Measurements from ENCODE around the gene MIAT. TPM values are rescaled to one million over a fixed set of nuclear protein-coding genes. Genes with fewer than 3 reads are reported as not detected.

The MIAT gene
- total and polyA plus RNA-seq, 9 of the 15 experiments (the other 6 are each of a cell fraction or from before 2014, with no cell fraction given), result 0.03 to 0.93 (median 0.34) TPM

DNA sequence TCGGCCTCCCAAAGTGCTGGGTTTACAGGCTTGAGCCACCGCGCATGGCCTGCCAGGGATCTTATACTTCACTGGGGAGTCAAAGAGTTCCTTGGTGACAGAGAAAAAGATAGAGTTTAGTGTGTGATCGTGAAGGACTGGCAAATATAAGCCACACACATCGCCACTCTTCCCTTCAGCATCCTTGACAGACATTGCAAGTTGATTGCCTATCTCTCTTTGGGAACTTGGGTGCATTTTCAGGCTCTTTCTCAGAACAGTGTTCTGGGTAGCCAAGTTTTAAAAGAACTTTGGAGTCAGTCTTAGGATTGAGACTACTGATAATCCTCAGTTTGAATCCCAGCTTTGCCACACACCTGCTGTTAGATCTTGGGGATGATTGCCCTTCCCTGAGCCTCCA is 19.8 kb downstream of the MIAT start:
- no peak for FAIRE-seq
- 76% methylated on average over 4 of the region's 5 CpGs for WGBS (ENCODE audit: insufficient coverage, low coverage, missing lambda C conversion rate)
- TF ChIP-seq SMARCE1 (IDR thresholded peaks at IDR 0.05), result no peak
- TF ChIP-seq HSF4 (CRISPR knock-in tag; IDR thresholded peaks at IDR 0.05; ENCODE audit: borderline replicate concordance), result no peak
- TF ChIP-seq, protein P1, sequence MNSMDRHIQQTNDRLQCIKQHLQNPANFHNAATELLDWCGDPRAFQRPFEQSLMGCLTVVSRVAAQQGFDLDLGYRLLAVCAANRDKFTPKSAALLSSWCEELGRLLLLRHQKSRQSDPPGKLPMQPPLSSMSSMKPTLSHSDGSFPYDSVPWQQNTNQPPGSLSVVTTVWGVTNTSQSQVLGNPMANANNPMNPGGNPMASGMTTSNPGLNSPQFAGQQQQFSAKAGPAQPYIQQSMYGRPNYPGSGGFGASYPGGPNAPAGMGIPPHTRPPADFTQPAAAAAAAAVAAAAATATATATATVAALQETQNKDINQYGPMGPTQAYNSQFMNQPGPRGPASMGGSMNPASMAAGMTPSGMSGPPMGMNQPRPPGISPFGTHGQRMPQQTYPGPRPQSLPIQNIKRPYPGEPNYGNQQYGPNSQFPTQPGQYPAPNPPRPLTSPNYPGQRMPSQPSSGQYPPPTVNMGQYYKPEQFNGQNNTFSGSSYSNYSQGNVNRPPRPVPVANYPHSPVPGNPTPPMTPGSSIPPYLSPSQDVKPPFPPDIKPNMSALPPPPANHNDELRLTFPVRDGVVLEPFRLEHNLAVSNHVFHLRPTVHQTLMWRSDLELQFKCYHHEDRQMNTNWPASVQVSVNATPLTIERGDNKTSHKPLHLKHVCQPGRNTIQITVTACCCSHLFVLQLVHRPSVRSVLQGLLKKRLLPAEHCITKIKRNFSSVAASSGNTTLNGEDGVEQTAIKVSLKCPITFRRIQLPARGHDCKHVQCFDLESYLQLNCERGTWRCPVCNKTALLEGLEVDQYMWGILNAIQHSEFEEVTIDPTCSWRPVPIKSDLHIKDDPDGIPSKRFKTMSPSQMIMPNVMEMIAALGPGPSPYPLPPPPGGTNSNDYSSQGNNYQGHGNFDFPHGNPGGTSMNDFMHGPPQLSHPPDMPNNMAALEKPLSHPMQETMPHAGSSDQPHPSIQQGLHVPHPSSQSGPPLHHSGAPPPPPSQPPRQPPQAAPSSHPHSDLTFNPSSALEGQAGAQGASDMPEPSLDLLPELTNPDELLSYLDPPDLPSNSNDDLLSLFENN (IDR thresholded peaks at IDR 0.05; ENCODE audit: low read depth in 2 of 2, low read length in 2 of 2), result 0 out of 4 replicates have a peak, but pooled peaks of 1 of the 2 experiments have one; percentile 51
- TF ChIP-seq, protein P2, sequence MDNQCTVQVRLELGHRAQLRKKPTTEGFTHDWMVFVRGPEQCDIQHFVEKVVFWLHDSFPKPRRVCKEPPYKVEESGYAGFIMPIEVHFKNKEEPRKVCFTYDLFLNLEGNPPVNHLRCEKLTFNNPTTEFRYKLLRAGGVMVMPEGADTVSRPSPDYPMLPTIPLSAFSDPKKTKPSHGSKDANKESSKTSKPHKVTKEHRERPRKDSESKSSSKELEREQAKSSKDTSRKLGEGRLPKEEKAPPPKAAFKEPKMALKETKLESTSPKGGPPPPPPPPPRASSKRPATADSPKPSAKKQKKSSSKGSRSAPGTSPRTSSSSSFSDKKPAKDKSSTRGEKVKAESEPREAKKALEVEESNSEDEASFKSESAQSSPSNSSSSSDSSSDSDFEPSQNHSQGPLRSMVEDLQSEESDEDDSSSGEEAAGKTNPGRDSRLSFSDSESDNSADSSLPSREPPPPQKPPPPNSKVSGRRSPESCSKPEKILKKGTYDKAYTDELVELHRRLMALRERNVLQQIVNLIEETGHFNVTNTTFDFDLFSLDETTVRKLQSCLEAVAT (IDR thresholded peaks at IDR 0.05), result peak in 1 of 2 experiments; percentile 66; a peak in 2 of 4 replicates
- TF ChIP-seq SMAD2 (IDR thresholded peaks at IDR 0.05; ENCODE audit: low read depth, low read length), result no peak
- no peak for TF ChIP-seq BRF1 (IDR thresholded peaks at IDR 0.05; ENCODE audit: borderline replicate concordance, extremely low read depth, insufficient read length)
- TF ChIP-seq ZNF436 (CRISPR knock-in tag; IDR thresholded peaks at IDR 0.05), result no peak
- TF ChIP-seq ZBTB17 (CRISPR knock-in tag; IDR thresholded peaks at IDR 0.05), result peak; percentile 84
- no peak for TF ChIP-seq FOSL1 (tag; conservative IDR thresholded peaks at IDR 0.05)
- TF ChIP-seq ZNF551 (CRISPR knock-in tag; IDR thresholded peaks at IDR 0.05), result no peak
- TF ChIP-seq ZNF212 (CRISPR knock-in tag; IDR thresholded peaks at IDR 0.05), result no peak
- no peak for TF ChIP-seq MAFF (IDR thresholded peaks at IDR 0.05; ENCODE audit: low read length)
- TF ChIP-seq POLR2AphosphoS2 (IDR thresholded peaks at IDR 0.05; ENCODE audit: low read length), result no peak
- H3K27me3 ChIP-seq (ENCODE audit: control insufficient read depth in 2 of 2, insufficient read depth in 2 of 2, low read length in 2 of 2), result no peaks in the 10 kb centered on the region
- H3K9me3 ChIP-seq (replicated peaks; ENCODE audit: control insufficient read depth, insufficient read depth, low read depth, low read length), result no peaks in the 10 kb centered on the region
- no peak overlapping the region for H3K4me3 ChIP-seq
- intact Hi-C loops (cut with micrococcal nuclease) (loop anchor here (5.0 kb wide), 1 partner anchor 80 kb away; no protein-coding TSS in a partner anchor), in situ Hi-C loops (cut with MboI) (no loop called here)
- BruUV-seq (replicated peaks), result no TSS peak
- no peaks in the 10 kb centered on the region; the same call in 1 of the 2 replicates for H4K20me1 ChIP-seq (replicated peaks; ENCODE audit: control insufficient read depth, insufficient read depth, low read length)
- H2AFZ ChIP-seq (ENCODE audit: low read depth, low read length), result no peak overlapping the region
- no peaks in the 10 kb centered on the region for H3K9me1 ChIP-seq (ENCODE audit: control insufficient read depth, insufficient read depth, low read length)
- ChIA-PET POLR2A (no interaction called here), CTCF (ENCODE audit: low intra/inter-chr PET ratio) (no interaction called here)
- no peak overlapping the region for H3K27ac ChIP-seq (ENCODE audit: extremely low read depth, low read depth, low read length)
- DNase-seq (ENCODE audit: extremely low read depth in 1 of 4, low spot score in 3 of 4), result no peak
- H3K9ac ChIP-seq (ENCODE audit: insufficient read depth in 1 of 2, low read depth in 2 of 2, low read length in 2 of 2), result no peak overlapping the region
- peaks cover 10 to 19% of the 10 kb centered on the region in 2 experiments; a peak in 4 of 5 replicates for H3K4me1 ChIP-seq (replicated peaks in 1 of 2; ENCODE audit: control insufficient read depth in 2 of 2, insufficient read depth in 2 of 2, low read length in 2 of 2)
- H3K79me2 ChIP-seq (ENCODE audit: control insufficient read depth, insufficient read depth, low read length), result peaks cover 31% of the 10 kb centered on the region
- H3K36me3 ChIP-seq (ENCODE audit: control insufficient read depth, insufficient read depth, low read length), result peaks cover 6% of the 10 kb centered on the region; the same call in 1 of the 3 replicates
- no peak overlapping the region for H3K4me2 ChIP-seq (ENCODE audit: insufficient read depth, low read length)
- ATAC-seq, result no peak
